GM18909 (cell line): ENCODE data around the gene DLG2.
"Not testable (repeated sequence)": the region's sequence is repeated elsewhere in the genome, so short reads cannot be mapped to it uniquely, and the experiment has no call there.

Experiments
- ATAC-seq: cut with Tn5 transposase; IDR thresholded peaks from one replicate; pipeline ENCODE4 v1.9.1; 2021; ENCODE audit warnings: mild to moderate bottlenecking; ENCODE audit not compliant: unreplicated experiment, poor library complexity

Gene DLG2

DNA sequence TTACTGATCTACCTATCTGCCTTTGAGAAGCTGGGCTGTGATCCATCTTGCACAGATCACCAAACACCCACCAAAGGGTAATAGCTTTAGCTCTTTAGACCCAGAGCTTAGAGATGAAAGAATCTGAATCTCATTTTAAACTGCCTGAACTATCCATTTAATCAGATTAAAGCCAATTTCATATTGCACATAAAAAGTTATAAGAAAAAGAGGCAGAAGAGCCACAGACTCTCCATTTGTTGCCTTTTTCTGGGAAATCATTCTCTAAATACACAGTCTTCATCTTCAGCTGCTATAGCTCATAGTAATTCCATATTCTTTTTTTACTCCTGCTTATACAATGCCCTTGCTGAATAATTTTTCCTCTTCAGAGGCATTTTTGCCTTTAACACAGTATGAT lies 271.2 kb downstream of the DLG2 start:
- no peak for ATAC-seq

DNA sequence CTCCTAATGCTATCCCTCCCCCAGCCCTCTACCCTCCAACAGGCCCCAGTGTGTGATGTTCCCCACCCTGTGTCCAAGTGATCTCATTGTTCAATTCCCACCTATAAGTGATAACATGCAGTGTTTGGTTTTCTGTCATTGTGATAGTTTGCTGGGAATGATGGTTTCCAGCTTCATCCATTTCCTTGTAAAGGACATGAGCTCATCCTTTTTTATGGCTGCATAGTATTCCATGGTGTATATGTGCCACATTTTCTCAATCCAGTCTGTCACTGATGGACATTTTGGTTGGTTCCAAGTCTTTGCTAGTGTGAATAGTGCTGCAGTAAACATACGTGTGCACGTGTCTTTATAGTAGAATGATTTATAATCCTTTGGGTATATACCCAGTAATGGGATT lies 277.6 kb downstream of the DLG2 start:
- ATAC-seq = not testable (repeated sequence)

DNA sequence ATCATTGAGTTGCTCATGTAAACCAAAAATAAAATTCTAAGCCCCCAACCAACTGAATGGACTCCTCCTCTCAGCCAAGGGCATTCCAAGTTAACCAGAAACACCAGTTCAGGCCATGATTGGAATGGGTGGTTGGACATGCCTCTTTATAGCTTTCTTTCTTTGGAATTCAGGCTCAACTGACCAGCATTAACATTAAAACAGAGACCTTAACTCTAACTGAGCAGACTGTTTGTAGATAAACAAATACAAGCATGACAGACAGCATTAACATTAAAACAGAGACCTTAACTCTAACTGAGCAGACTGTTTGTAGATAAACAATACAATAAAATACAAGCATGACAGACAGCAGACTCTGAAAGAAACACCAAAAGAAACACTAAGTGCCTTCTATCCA lies 278.2 kb downstream of the DLG2 start:
- no peak for ATAC-seq

DNA sequence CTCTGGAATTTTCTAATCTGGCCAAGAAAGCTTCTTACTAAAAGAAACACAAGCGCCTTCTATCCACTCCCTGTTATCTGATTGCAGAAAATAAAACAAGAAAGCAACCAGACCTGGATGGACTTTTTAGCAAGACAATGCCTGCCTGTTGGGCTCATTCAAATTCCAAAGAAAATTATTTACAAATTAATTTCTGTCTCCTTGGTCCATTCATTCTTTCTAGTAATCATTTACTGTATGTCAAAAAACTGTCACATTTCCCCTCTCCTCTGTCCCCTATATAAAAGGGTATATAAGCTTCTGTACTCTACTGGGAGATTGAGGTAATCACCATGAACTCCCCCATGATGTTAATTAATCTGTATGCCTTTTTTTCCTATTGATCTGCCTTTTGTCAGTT lies 279.9 kb downstream of the DLG2 start:
- ATAC-seq = no peak

DNA sequence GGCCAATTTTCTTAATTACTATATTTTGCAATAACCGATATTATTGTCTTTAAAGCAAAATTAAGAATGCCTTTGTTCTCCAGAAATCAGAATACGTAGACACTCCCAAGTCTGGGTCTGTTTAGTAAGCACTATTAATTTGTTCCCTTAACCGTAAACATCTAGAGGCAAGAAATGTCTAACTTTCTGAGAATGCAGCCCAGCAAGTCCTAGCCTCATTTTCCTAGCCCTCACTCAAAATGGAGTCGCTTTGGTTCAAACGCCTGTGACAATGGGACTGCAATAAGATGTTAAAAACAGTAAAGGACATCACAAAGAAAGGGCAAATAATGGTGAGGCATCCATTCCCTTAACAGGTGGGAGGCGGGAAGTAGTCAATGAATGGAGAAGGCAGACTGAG lies 280.7 kb downstream of the DLG2 start:
- ATAC-seq = no peak

DNA sequence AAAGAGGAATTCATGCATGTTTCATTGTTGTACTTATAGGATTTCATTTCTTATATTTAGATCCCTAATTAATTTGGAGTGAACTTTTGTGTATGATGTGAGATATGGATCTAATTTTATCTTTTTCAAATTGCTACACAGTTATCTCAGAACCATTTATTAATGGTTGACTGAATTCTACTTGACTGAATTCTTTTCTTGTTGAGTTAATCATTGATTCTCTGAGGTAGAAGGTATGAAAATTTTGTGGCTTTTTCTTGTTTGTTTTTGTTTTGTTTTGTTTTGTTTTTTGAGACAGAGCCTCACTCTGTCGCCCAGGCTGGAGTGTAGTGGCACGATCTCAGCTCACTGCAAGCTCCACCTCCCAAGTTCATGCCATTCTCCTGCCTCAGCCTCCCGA lies 286.3 kb downstream of the DLG2 start:
- not testable (repeated sequence) for ATAC-seq

DNA sequence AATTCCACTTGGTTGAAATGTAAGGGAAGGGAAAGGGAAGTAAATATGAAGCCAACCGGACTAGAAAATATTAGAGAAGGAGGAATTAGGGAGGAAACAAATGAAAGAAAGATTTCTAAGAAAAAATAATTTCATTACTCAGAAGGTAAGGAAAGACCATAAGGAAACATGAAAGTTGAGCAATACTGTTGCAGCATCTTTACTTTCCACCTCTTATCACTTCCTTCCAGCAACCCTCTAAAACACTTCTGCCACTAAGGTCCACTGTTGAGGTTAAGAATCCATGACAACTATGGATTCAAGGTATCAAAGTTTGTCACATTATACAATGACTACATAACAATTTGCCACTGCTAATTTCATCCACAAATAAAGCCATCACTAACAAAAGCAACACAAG lies 308.6 kb downstream of the DLG2 start:
- no peak for ATAC-seq

DNA sequence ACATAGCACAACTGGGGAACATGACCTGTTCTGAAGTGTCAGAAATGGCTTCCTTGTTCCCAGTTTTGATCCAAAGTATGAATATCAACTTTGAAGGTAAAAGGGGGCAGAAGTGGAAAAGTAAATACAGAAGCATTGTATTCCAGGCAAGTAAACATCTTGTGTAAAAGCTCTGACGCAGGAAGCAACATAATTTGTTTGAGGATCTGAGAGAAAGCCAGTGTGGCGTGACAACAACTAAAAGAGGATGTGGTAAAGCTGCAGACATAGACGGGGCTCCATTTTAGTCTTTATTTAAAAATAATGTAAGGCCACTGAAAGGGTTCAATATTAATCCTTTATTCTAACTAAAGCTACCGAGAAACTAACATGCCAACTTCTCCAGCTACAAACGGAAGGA lies 310.2 kb downstream of the DLG2 start:
- ATAC-seq = peak; percentile 97

DNA sequence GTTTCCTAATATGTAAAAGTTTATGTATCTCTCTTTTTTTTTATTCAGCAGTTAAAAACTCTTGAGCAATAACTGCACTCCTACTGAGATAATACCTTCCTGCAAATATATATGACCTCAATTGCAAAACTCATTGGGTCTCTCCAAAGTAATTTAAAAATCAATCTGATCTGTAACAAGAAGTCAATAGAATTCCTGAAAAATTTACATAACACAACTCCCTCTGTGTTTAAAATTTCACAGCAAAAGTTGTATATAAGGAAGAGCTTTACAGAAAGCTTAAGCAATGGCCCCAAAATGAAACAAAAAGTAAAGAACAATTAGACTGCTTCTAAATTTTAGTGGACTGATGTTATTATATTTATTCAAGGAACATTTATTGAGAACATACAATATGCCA lies 313.4 kb downstream of the DLG2 start:
- ATAC-seq = no peak

DNA sequence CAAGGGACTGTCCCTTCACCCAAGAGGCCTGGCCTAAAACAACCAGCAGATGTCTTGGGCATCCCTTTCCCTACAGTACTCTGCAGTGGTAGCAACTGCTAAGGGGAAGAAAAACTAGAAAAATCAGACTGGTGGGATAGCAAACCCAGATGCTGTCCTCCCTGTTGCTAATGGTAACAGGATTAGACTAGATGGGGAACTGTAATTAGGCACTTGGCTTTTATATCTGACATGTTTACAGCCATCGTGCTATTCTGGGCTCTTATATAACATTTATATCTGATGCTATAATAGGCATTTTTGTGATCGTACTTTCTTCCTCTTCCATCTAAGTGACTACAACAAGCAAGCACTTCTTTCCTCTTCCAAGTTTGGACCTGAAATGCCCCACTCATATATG lies 316.7 kb downstream of the DLG2 start:
- no peak for ATAC-seq

DNA sequence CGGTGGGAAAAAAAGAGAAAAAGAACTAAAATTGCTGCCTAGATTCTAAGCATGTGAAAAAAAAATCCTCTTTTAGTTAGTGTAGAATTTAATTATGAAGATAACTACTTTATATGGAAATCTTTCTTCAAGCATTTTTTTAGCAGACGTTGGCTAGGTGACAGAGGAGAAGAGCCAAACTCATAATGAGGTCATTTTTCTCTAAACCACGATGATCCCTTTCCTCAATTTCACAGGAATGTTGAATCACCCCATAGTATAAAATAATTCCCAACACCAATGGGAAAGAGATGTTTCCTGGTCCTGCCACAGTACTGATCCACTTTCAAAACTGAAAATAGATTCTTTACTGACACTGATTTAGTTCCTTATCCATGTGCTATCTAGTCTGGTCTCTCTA lies 319.8 kb downstream of the DLG2 start:
- no peak for ATAC-seq

DNA sequence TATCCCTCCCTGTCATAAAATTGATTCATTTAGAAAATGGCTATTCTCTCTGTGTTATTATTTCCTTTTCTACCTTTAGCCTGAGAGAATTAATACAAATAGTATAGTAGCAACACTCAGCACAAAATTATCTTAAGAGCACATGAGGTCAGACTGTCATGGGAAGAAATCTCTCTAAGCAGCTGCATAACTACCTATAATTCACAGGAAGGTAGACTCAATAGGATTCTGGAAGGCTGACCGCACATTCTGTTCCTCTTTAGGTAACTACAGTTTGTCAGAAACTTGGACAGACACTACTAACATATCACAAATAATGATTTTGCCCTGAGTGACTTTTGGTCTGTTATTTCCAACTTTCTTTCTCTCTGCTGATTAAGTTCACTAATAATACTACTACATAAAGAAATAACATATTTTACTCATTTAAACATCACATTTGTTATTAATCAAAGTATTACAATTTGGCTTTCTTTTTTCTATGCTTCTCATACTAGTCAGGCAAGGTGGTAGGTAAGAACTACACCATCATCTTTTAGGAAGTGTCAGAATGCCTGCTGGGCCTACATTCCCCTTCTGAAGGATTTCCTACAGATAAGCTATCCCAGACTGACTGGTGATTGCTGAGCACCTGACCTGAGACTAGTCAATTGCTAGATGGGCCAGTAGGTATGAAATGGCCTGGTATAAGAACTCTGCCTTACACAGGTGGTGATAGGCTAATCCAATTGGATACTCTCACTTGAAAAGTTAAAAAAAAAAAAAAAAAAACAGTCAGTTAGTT lies 325.1 kb downstream of the DLG2 start:
- ATAC-seq = no peak

DNA sequence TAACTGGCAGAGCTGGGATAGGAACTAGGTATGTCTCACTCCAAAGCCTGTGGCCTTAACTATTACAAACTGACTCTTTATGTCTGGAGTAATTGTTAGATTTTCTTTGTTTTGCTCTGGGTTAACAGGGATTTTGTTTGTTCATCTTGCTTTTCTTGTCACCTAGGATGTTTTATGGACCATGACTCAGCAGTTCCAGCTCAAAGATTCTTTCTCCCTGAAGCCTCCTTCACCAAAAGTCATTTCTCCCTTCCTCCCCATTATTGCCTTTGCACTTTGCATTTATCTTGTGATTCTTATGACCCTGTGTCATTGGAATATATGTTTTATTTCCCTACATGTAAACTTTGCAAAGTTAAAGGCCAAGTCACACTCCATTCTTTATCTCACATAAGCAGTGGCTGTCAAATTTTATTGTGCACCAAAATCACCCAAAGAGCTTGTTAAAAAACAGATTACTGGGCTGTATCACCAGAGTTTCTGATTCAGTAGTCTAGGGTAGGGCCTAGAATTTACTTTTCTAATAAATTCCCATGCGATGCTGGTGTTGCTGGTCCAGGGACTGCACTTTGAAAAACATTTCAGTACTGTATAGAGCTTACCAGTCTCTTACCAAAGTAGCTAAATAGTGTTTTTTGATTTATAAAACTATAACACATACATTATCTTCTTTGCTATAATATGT lies 327.7 kb downstream of the DLG2 start:
- ATAC-seq = no peak

DNA sequence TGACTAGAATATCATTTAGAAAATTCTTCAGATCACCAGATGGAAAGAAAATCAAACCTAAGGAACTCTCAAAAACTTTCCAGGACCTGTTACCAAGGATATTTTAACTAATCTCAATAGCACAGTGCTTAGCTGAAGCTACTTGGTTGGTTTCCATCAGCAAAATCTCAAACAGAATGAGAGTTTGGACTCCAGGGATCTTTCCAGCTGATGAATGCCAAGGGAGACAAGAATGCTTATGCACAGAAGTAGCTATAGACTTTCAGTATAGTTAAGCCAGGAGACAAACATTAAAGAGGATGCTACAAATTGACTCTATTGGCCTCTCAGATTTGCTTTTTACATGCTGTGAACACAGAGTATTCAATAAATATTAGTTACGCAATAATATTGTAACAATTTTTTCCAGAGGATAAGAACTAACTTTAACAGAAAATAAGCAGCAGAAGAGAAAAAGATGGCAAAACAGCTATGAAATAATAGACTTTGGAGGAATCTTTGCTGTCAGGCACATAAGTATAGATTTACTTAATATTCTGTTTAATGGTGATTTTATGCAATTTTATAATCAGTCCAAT lies 331.4 kb downstream of the DLG2 start:
- ATAC-seq = no peak

DNA sequence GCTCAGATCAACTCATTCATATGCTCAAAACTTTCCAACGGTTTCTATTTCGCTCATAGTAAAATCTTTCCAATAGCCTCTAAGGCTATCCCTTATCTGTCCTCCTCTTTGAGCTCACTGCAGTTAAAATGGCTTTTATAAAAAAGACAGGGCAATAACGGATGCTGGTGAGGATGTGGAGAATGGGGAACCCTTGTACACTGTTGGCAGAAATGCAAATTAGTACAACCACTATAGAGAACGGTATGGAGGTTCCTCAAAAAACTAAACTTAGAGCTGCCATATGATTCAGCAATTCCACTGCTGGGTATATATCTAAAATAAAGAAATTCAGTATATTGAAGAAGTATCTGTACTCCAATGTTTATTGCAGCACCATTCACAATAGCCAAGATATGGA lies 345.6 kb downstream of the DLG2 start:
- ATAC-seq = no peak

DNA sequence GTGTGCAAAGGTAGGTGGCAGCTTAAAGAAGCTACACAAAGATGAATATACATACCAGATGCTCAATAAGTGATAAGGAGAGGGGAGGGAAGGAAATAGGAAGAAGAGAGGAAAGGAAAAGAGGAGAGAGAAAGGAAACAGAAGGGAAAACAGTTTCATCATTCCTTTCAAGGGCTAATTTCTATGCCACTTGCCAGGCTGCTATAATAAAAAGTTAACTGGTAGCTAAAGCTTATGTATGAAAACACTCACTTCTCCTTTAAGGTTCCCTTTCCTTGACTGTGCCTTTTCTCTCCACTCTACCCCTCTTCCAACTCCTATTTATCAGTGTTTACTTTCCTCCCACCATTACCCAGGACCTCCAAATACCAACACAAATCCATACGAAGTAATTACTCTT lies 347.9 kb downstream of the DLG2 start:
- ATAC-seq = no peak

DNA sequence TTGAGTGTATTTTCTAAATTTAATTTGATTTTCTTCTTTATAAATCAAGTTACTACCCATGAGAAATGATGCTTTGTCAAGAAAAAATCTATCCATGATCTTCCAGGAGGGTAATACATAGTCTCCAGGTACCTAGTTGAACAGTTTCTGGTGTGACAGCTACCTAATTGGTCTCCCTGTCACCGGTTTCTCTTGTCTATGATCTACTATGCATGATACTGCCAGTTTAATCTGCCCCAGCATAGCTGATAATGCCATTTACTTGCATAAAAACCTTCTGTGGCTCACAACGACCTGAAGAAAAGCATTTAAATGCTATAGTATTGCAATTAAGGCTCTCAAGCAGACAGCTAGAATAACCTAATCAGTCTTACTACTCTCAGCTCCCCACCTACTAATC lies 349.5 kb downstream of the DLG2 start:
- ATAC-seq = no peak

DNA sequence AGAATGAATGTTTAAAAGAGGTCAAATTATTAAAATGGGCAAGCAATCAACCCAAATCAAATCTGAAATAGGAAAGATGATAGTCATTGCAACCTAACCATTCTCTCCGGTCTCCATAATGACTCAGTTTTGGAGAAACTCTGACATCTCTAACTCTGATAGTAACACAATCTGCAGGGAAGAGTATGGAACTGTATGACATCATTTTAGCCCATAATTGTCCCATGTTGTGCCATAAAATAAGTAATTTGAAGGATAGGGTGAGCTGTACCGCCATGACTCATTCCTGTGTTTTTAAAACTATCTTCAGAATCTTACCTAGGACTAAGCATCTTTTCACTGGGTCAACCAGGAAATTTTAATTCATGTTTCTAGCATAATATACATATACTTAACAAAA lies 350.8 kb downstream of the DLG2 start:
- ATAC-seq = no peak

DNA sequence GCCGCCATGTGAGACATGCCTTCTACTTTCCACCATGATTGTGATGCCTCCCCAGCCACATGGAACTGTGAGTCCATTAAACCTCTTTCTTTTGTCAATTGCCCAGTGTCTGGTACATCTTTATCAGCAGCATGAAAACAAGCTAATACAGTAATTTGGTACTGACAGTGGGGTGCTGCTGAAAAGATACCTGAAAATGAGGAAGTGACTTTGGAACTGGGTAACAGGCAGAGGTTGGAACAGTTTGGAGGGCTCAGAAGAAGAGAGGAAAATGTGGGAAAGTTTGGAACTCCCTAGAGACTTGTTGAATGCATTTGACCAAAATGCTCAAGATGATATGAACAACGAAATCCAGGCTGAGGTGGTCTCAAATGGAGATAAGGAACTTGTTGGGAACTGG lies 356.8 kb downstream of the DLG2 start:
- ATAC-seq = not testable (repeated sequence)

DNA sequence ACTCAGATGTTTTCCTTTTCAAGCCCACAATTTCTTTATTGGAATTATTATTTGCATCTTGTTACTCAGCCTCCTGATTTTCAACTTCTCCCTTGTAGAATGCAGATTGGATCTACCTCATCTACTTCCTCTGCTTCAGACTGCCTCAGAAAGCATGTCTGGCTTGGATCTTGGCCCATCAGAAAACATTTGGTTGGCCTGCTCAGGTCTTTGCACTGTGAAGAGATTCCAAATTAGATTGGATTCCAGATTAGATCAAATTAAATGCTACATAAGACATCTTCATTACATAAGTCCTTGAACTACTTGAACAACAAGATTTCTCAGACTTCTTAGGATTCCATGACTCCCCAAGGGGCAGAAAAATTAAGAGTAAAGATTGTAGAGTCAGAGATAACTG lies 358.0 kb downstream of the DLG2 start:
- no peak for ATAC-seq

DNA sequence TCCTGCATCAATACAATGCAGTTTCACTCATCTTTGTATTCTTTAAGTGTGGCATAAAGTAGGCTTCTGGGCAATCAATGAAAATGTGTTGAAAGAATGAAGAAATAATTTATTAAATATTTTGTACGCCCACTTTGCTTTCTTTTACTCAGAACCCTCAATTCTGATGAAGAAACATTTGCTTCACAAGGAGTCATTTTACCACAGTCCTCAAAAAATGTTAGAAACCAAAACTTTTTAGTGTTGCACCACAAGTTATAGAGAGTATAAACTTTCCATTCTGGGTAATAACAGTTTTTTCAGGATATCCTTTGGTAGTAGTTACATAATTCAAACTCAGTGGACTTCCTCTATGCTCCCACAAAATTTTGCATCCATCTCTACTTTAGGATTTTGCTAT lies 360.5 kb downstream of the DLG2 start:
- no peak for ATAC-seq

DNA sequence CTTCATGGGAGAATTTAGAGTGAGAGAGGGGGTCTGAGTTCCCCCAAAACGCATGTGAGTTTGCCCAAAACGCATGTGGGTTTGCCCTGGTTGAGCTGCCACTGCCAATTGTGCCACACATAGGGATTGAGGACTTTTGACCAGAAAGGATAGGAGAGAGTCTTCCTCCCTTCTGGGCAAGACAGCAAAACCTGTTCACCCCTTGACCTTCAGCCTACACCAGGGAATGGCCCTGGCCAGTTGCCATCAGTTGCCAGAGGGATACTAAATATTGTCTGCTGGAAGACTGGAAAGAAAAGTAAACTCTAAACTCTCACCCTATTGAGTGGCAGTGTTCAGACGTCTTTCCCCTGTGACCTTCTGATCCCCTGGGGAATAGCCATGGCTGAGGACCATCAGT lies 363.8 kb downstream of the DLG2 start:
- no peak for ATAC-seq
